HEK293 (cell line): ENCODE data around the gene LTN1.

Experiments
- GLI4 ChIP-seq: fragments of 450-650 bp; formaldehyde crosslinking; IDR thresholded peaks from 2 replicates; pipeline ENCODE4 v1.5.1; 2016; ENCODE audit warnings: missing biosample characterization, missing genetic modification characterization
- GLIS2 ChIP-seq: fragments of 450-650 bp; formaldehyde crosslinking; IDR thresholded peaks from 2 replicates; pipeline ENCODE4 v1.5.1; 2016; ENCODE audit warnings: missing biosample characterization, missing genetic modification characterization
- IKZF3 ChIP-seq: fragments of 450-650 bp; IDR thresholded peaks from 2 replicates; pipeline ENCODE4 v1.5.0; 2018; ENCODE audit warnings: missing biosample characterization, mild to moderate bottlenecking, missing genetic modification characterization, moderate library complexity
- OVOL3 ChIP-seq: fragments of 450-650 bp; formaldehyde crosslinking; IDR thresholded peaks from 2 replicates; pipeline ENCODE4 v1.5.1; 2016; ENCODE audit warnings: missing biosample characterization, missing genetic modification characterization
- REPIN1 ChIP-seq: fragments of 450-650 bp; formaldehyde crosslinking; IDR thresholded peaks from 2 replicates; pipeline ENCODE4 v1.5.1; 2017; ENCODE audit warnings: missing biosample characterization, missing genetic modification characterization, low read depth
- SCRT1 ChIP-seq: fragments of 450-650 bp; formaldehyde crosslinking; IDR thresholded peaks from 2 replicates; pipeline ENCODE4 v1.5.1; 2016; ENCODE audit warnings: missing biosample characterization, missing genetic modification characterization, borderline replicate concordance
- SETDB1 ChIP-seq: IDR thresholded peaks from one replicate; pipeline ENCODE4 v1.6.1; 2017; ENCODE audit warnings: mild to moderate bottlenecking, low read length, moderate library complexity, mixed read lengths; ENCODE audit not compliant: insufficient read length
- TRIM28 ChIP-seq: IDR thresholded peaks from 2 replicates; pipeline ENCODE4 v1.6.1; 2011; ENCODE audit warnings: low read length, control low read depth, borderline replicate concordance
- YY1 ChIP-seq: fragments of 450-650 bp; formaldehyde crosslinking; IDR thresholded peaks from 2 replicates; pipeline ENCODE4 v1.5.1; 2018; ENCODE audit warnings: missing biosample characterization, missing genetic modification characterization
- ZBTB1 ChIP-seq: fragments of 450-650 bp; formaldehyde crosslinking; IDR thresholded peaks from 2 replicates; pipeline ENCODE4 v1.5.1; 2016; ENCODE audit warnings: missing biosample characterization, missing genetic modification characterization
- ZBTB17 ChIP-seq: fragments of 450-650 bp; formaldehyde crosslinking; IDR thresholded peaks from 2 replicates; pipeline ENCODE4 v1.5.1; 2016; ENCODE audit warnings: missing biosample characterization, missing genetic modification characterization
- ZBTB21 ChIP-seq: fragments of 450-650 bp; formaldehyde crosslinking; IDR thresholded peaks from 2 replicates; pipeline ENCODE4 v1.5.1; 2017; ENCODE audit warnings: missing biosample characterization, missing genetic modification characterization
- ZBTB8A ChIP-seq: fragments of 450-650 bp; formaldehyde crosslinking; IDR thresholded peaks from 2 replicates; pipeline ENCODE4 v1.5.1; 2016; ENCODE audit warnings: missing biosample characterization, missing genetic modification characterization
- ZEB2 ChIP-seq: fragments of 450-650 bp; formaldehyde crosslinking; IDR thresholded peaks from 2 replicates; pipeline ENCODE4 v1.5.1; 2016; ENCODE audit warnings: missing biosample characterization, missing genetic modification characterization
- ZNF114 ChIP-seq: fragments of 450-650 bp; formaldehyde crosslinking; IDR thresholded peaks from 2 replicates; pipeline ENCODE4 v1.5.0; 2017; ENCODE audit warnings: missing biosample characterization, missing genetic modification characterization
- ZNF138 ChIP-seq: fragments of 450-650 bp; formaldehyde crosslinking; IDR thresholded peaks from 2 replicates; pipeline ENCODE4 v1.5.1; 2016; ENCODE audit warnings: missing biosample characterization, missing genetic modification characterization, borderline replicate concordance
- ZNF423 ChIP-seq: fragments of 450-650 bp; formaldehyde crosslinking; IDR thresholded peaks from 2 replicates; pipeline ENCODE4 v1.5.1; 2016; ENCODE audit warnings: missing biosample characterization, missing genetic modification characterization
- ZNF585B ChIP-seq: fragments of 450-650 bp; formaldehyde crosslinking; IDR thresholded peaks from 2 replicates; pipeline ENCODE4 v1.5.1; 2016; ENCODE audit warnings: missing biosample characterization, missing genetic modification characterization
- ZNF658 ChIP-seq: fragments of 450-650 bp; formaldehyde crosslinking; IDR thresholded peaks from 2 replicates; pipeline ENCODE4; 2016; ENCODE audit warnings: missing biosample characterization, missing genetic modification characterization
- ZNF843 ChIP-seq: fragments of 450-650 bp; formaldehyde crosslinking; IDR thresholded peaks from 2 replicates; pipeline ENCODE4 v1.5.1; 2016; ENCODE audit warnings: missing biosample characterization, missing genetic modification characterization
- TF ChIP-seq, protein P1 (sequence below): fragments of 450-650 bp; formaldehyde crosslinking; IDR thresholded peaks from 2 replicates; pipeline ENCODE4 v1.5.1; 2016; ENCODE audit warnings: missing biosample characterization, missing genetic modification characterization
- TF ChIP-seq, protein P2 (sequence below): fragments of 450-650 bp; formaldehyde crosslinking; IDR thresholded peaks from 2 replicates; pipeline ENCODE4 v1.5.1; 2017; ENCODE audit warnings: missing biosample characterization, missing genetic modification characterization
- TF ChIP-seq, protein P3 (sequence below): fragments of 450-650 bp; formaldehyde crosslinking; IDR thresholded peaks from 2 replicates; pipeline ENCODE4 v1.5.1; 2016; ENCODE audit warnings: missing biosample characterization, missing genetic modification characterization, low read depth
- TF ChIP-seq, protein P4 (sequence below): fragments of 450-650 bp; formaldehyde crosslinking; IDR thresholded peaks from 2 replicates; pipeline ENCODE4 v1.5.1; 2016; ENCODE audit warnings: missing biosample characterization, missing genetic modification characterization, borderline replicate concordance
- TF ChIP-seq, protein P5 (sequence below): fragments of 450-650 bp; formaldehyde crosslinking; IDR thresholded peaks from 2 replicates; pipeline ENCODE4 v1.5.1; 2016; ENCODE audit warnings: missing biosample characterization, missing genetic modification characterization

Gene LTN1

DNA sequence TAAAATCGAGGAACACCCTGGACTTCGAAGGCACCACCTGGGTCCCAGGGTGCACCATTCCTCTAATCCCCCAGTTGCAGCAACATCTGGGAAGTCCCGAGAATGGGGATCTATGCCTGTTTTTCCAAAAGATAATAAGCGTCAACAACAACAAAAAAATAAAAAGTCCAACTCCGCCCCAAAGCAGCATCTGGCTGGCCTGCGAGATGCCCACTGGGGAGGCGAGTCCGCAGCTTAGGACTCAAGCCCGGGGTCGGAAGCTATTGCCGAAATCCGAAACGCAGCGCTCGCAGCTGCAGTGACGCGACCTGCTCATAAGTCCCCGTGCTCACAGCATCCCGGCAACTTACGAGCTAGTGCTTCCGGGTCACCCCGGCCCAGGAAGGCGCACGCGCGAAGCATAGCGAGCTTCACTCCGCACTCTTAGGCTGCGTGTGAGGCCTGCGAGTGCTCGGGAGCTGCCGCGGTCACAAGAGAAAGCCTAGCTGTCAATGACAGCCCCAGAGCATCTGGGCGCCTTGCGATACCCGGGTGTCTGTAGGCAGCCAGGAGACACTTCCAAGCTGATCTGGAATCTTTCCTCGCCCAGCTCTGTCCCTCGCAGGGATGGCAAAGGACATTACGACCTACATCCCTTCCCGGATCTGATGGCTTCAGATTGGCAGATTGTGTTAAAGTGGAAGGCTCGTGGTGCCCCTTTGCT lies 9.9 kb upstream of the LTN1 start (continued):
- no peak for TF ChIP-seq OVOL3
- TF ChIP-seq, protein P1, sequence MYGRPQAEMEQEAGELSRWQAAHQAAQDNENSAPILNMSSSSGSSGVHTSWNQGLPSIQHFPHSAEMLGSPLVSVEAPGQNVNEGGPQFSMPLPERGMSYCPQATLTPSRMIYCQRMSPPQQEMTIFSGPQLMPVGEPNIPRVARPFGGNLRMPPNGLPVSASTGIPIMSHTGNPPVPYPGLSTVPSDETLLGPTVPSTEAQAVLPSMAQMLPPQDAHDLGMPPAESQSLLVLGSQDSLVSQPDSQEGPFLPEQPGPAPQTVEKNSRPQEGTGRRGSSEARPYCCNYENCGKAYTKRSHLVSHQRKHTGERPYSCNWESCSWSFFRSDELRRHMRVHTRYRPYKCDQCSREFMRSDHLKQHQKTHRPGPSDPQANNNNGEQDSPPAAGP (tag by site-specific recombination): peak; percentile 29; the same call in 1 of the 2 replicates
- TF ChIP-seq ZNF658 (tag by site-specific recombination): no peak
- no peak for TF ChIP-seq ZNF585B (tag by site-specific recombination)
- TF ChIP-seq REPIN1 (tag by site-specific recombination): peak; percentile 31; the same call in 1 of the 2 replicates
- peak; percentile 87 for TF ChIP-seq ZEB2 (tag by site-specific recombination)
- TF ChIP-seq GLI4 (tag by site-specific recombination): no peak
- no peak for TF ChIP-seq SETDB1
- no peak for TF ChIP-seq ZBTB1 (tag by site-specific recombination)
- peak; percentile 92 for TF ChIP-seq ZBTB21 (tag by site-specific recombination)
- TF ChIP-seq ZNF843 (tag by site-specific recombination): no peak; the same call in 1 of the 2 replicates
- TF ChIP-seq TRIM28: peak; percentile 91; the same call in 1 of the 2 replicates
- peak; percentile 100 for TF ChIP-seq ZBTB17 (tag by site-specific recombination)
- TF ChIP-seq ZBTB8A (tag by site-specific recombination): peak; percentile 39; the same call in 1 of the 2 replicates
- no peak for TF ChIP-seq ZNF423 (tag by site-specific recombination)
- no peak for TF ChIP-seq GLIS2 (tag by site-specific recombination)
- TF ChIP-seq, protein P2, sequence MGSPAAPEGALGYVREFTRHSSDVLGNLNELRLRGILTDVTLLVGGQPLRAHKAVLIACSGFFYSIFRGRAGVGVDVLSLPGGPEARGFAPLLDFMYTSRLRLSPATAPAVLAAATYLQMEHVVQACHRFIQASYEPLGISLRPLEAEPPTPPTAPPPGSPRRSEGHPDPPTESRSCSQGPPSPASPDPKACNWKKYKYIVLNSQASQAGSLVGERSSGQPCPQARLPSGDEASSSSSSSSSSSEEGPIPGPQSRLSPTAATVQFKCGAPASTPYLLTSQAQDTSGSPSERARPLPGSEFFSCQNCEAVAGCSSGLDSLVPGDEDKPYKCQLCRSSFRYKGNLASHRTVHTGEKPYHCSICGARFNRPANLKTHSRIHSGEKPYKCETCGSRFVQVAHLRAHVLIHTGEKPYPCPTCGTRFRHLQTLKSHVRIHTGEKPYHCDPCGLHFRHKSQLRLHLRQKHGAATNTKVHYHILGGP (tag by site-specific recombination): no peak
- no peak for TF ChIP-seq IKZF3 (tag by site-specific recombination)
- TF ChIP-seq, protein P3, sequence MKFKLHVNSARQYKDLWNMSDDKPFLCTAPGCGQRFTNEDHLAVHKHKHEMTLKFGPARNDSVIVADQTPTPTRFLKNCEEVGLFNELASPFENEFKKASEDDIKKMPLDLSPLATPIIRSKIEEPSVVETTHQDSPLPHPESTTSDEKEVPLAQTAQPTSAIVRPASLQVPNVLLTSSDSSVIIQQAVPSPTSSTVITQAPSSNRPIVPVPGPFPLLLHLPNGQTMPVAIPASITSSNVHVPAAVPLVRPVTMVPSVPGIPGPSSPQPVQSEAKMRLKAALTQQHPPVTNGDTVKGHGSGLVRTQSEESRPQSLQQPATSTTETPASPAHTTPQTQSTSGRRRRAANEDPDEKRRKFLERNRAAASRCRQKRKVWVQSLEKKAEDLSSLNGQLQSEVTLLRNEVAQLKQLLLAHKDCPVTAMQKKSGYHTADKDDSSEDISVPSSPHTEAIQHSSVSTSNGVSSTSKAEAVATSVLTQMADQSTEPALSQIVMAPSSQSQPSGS (tag by site-specific recombination): peak; percentile 8; the same call in 1 of the 2 replicates
- TF ChIP-seq SCRT1 (tag by site-specific recombination): no peak
- TF ChIP-seq, protein P4, sequence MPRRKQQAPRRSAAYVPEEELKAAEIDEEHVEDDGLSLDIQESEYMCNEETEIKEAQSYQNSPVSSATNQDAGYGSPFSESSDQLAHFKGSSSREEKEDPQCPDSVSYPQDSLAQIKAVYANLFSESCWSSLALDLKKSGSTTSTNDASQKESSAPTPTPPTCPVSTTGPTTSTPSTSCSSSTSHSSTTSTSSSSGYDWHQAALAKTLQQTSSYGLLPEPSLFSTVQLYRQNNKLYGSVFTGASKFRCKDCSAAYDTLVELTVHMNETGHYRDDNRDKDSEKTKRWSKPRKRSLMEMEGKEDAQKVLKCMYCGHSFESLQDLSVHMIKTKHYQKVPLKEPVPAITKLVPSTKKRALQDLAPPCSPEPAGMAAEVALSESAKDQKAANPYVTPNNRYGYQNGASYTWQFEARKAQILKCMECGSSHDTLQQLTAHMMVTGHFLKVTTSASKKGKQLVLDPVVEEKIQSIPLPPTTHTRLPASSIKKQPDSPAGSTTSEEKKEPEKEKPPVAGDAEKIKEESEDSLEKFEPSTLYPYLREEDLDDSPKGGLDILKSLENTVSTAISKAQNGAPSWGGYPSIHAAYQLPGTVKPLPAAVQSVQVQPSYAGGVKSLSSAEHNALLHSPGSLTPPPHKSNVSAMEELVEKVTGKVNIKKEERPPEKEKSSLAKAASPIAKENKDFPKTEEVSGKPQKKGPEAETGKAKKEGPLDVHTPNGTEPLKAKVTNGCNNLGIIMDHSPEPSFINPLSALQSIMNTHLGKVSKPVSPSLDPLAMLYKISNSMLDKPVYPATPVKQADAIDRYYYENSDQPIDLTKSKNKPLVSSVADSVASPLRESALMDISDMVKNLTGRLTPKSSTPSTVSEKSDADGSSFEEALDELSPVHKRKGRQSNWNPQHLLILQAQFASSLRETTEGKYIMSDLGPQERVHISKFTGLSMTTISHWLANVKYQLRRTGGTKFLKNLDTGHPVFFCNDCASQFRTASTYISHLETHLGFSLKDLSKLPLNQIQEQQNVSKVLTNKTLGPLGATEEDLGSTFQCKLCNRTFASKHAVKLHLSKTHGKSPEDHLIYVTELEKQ (tag by site-specific recombination): no peak
- no peak for TF ChIP-seq YY1 (tag by site-specific recombination)
- TF ChIP-seq ZNF138: no peak
- no peak for TF ChIP-seq ZNF114
- TF ChIP-seq, protein P5, sequence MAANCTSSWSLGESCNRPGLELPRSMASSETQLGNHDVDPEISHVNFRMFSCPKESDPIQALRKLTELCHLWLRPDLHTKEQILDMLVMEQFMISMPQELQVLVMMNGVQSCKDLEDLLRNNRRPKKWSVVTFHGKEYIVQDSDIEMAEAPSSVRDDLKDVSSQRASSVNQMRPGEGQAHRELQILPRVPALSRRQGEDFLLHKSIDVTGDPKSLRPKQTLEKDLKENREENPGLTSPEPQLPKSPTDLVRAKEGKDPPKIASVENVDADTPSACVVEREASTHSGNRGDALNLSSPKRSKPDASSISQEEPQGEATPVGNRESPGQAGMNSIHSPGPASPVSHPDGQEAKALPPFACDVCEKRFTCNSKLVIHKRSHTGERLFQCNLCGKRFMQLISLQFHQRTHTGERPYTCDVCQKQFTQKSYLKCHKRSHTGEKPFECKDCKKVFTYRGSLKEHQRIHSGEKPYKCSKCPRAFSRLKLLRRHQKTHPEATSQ: peak; percentile 62; the same call in 1 of the 2 replicates
